ENCODE results near the gene DCHS1. TPM values are rescaled to one million over a fixed set of nuclear protein-coding genes. Genes with fewer than 3 reads are reported as not detected.

DCHS1 gene
- total and polyA plus RNA-seq, 2 of the 13 experiments (the other 11 are each of a cell fraction or from before 2014, with no cell fraction given), result under 0.01 to 0.03 TPM

- TF ChIP-seq PAXIP1 (CRISPR knock-in tag; conservative IDR thresholded peaks at IDR 0.05) (peak; percentile 34; the same call in 1 of the 2 replicates), FOXA1 (IDR thresholded peaks at IDR 0.05) (no peak), FOXA1 (CRISPR knock-in tag; IDR thresholded peaks at IDR 0.05) (no peak), ZSCAN25 (CRISPR knock-in tag; IDR thresholded peaks at IDR 0.05) (no peak), ZNF280B (CRISPR knock-in tag; IDR thresholded peaks at IDR 0.05; ENCODE audit: borderline replicate concordance) (no peak), TAF15 (IDR thresholded peaks at IDR 0.05; ENCODE audit: low read depth, low read length, poor library complexity, severe bottlenecking) (no peak), ZNF558 (CRISPR knock-in tag; IDR thresholded peaks at IDR 0.05; ENCODE audit: borderline replicate concordance) (no peak), HNF4A (CRISPR knock-in tag; IDR thresholded peaks at IDR 0.05) (peak; percentile 78), CENPT (CRISPR knock-in tag; IDR thresholded peaks at IDR 0.05; ENCODE audit: low read depth) (no peak), ZNF431 (CRISPR knock-in tag; IDR thresholded peaks at IDR 0.05; ENCODE audit: borderline replicate concordance, low read depth) (no peak), ZBTB33 (CRISPR knock-in tag; IDR thresholded peaks at IDR 0.05) (no peak), TFAP4 (IDR thresholded peaks at IDR 0.05; ENCODE audit: borderline replicate concordance, low read depth) (peak; percentile 54; the same call in 1 of the 2 replicates), RNF2 (conservative IDR thresholded peaks at IDR 0.05; ENCODE audit: low read depth) (0 out of 2 replicates have a peak, but pooled peaks have one; percentile 39), TP53 (CRISPR knock-in tag; conservative IDR thresholded peaks at IDR 0.05) (no peak), ZNF281 (CRISPR knock-in tag; IDR thresholded peaks at IDR 0.05; ENCODE audit: borderline replicate concordance) (no peak), ASH2L (IDR thresholded peaks at IDR 0.05; ENCODE audit: insufficient read length, low read depth, low read length) (peak; percentile 25), TEAD3 (CRISPR knock-in tag; optimal IDR thresholded peaks at IDR 0.05; ENCODE audit: borderline replicate concordance) (peak; percentile 30), KDM1A (CRISPR knock-in tag; IDR thresholded peaks at IDR 0.05) (no peak)
Observed at GRCh38 chr11:6625156-6625831, 30.3 kb downstream of the DCHS1 start (continued).
